SK-N-SH treated with all-trans-retinoic acid at 6 μM for 48 hours (cell line): ENCODE results near the gene MEX3A.

Source experiments
- ATAC-seq: fragments of 200-7000 bp; cut with Tn5 transposase; 3 replicates; pipeline ENCODE4 v1.9.1; 2020; ENCODE audit warnings: mild to moderate bottlenecking, moderate library complexity
- ARNTL ChIP-seq: fragments of 450-650 bp; formaldehyde crosslinking; IDR thresholded peaks from 2 replicates; pipeline ENCODE4 v1.5.0; 2020; ENCODE audit warnings: low read depth, mild to moderate bottlenecking, moderate library complexity, borderline replicate concordance
- BACH2 ChIP-seq: fragments of 250-450 bp; sonication (Bioruptor Pico); IDR thresholded peaks from 2 replicates; pipeline ENCODE4 v1.9.0; 2021; ENCODE audit warnings: mild to moderate bottlenecking, borderline replicate concordance
- CREB5 ChIP-seq: fragments of 250-450 bp; sonication (Bioruptor Pico); IDR thresholded peaks from 2 replicates; pipeline ENCODE4 v1.5.1; 2020; ENCODE audit warnings: low read depth, mild to moderate bottlenecking, moderate library complexity
- ESRRG ChIP-seq: fragments of 250-450 bp; sonication (Bioruptor Pico); IDR thresholded peaks from 2 replicates; pipeline ENCODE4 v1.6.1; 2021; ENCODE audit warnings: mild to moderate bottlenecking
- GLIS3 ChIP-seq: fragments of 250-450 bp; sonication (Bioruptor Pico); IDR thresholded peaks from 2 replicates; pipeline ENCODE4 v1.5.0; 2020; ENCODE audit warnings: mild to moderate bottlenecking, moderate library complexity
- ISL1 ChIP-seq: fragments of 250-450 bp; sonication (Bioruptor Pico); IDR thresholded peaks from 2 replicates; pipeline ENCODE4 v2.1.2; 2022; ENCODE audit warnings: mild to moderate bottlenecking, moderate library complexity
- OSR1 ChIP-seq: fragments of 250-450 bp; sonication (Bioruptor Pico); IDR thresholded peaks from 2 replicates; pipeline ENCODE4 v1.8.0; 2022; ENCODE audit warnings: moderate library complexity, mild to moderate bottlenecking, inconsistent platforms
- PPARA ChIP-seq: fragments of 250-450 bp; sonication (Bioruptor Pico); IDR thresholded peaks from 2 replicates; pipeline ENCODE4 v1.5.0; 2020; ENCODE audit warnings: mild to moderate bottlenecking, borderline replicate concordance
- RARB ChIP-seq: fragments of 250-450 bp; sonication (Bioruptor Pico); IDR thresholded peaks from 2 replicates; pipeline ENCODE4 v1.8.0; 2021; ENCODE audit warnings: mild to moderate bottlenecking, moderate library complexity
- TCF4 ChIP-seq: fragments of 250-450 bp; sonication (Bioruptor Pico); IDR thresholded peaks from 2 replicates; pipeline ENCODE4 v1.8.0; 2021; ENCODE audit warnings: mild to moderate bottlenecking, moderate library complexity, borderline replicate concordance
- TOX ChIP-seq: fragments of 250-450 bp; sonication (Bioruptor Pico); IDR thresholded peaks from 2 replicates; pipeline ENCODE4 v1.8.0; 2021; ENCODE audit warnings: mild to moderate bottlenecking, moderate library complexity, borderline replicate concordance
- ZC3H10 ChIP-seq: fragments of 250-450 bp; sonication (Bioruptor Pico); IDR thresholded peaks from 2 replicates; pipeline ENCODE4 v1.5.1; 2021; ENCODE audit warnings: mild to moderate bottlenecking, moderate library complexity
- ZFP3 ChIP-seq: fragments of 250-450 bp; sonication (Bioruptor Pico); IDR thresholded peaks from 2 replicates; pipeline ENCODE4 v1.5.0; 2020; ENCODE audit warnings: mild to moderate bottlenecking, moderate library complexity
- ZFP30 ChIP-seq: fragments of 450-650 bp; formaldehyde crosslinking; IDR thresholded peaks from 2 replicates; pipeline ENCODE4 v1.5.0; 2022; ENCODE audit warnings: mild to moderate bottlenecking, moderate library complexity
- ZNF70 ChIP-seq: fragments of 450-650 bp; formaldehyde crosslinking; IDR thresholded peaks from 2 replicates; pipeline ENCODE4 v1.5.0; 2020; ENCODE audit warnings: mild to moderate bottlenecking, moderate library complexity
- ZNF8 ChIP-seq: fragments of 450-650 bp; formaldehyde crosslinking; IDR thresholded peaks from 2 replicates; pipeline ENCODE4 v1.5.0; 2020; ENCODE audit warnings: mild to moderate bottlenecking, moderate library complexity
- TF ChIP-seq, protein P1 (sequence below): fragments of 250-450 bp; sonication (Bioruptor Pico); IDR thresholded peaks from 2 replicates; pipeline ENCODE4 v1.5.0; 2020; ENCODE audit warnings: mild to moderate bottlenecking, moderate library complexity
- TF ChIP-seq, protein P2 (sequence below): fragments of 250-450 bp; sonication (Bioruptor Pico); IDR thresholded peaks from 2 replicates; pipeline ENCODE4 v1.5.1; 2021; ENCODE audit warnings: mild to moderate bottlenecking, moderate library complexity

MEX3A gene

DNA sequence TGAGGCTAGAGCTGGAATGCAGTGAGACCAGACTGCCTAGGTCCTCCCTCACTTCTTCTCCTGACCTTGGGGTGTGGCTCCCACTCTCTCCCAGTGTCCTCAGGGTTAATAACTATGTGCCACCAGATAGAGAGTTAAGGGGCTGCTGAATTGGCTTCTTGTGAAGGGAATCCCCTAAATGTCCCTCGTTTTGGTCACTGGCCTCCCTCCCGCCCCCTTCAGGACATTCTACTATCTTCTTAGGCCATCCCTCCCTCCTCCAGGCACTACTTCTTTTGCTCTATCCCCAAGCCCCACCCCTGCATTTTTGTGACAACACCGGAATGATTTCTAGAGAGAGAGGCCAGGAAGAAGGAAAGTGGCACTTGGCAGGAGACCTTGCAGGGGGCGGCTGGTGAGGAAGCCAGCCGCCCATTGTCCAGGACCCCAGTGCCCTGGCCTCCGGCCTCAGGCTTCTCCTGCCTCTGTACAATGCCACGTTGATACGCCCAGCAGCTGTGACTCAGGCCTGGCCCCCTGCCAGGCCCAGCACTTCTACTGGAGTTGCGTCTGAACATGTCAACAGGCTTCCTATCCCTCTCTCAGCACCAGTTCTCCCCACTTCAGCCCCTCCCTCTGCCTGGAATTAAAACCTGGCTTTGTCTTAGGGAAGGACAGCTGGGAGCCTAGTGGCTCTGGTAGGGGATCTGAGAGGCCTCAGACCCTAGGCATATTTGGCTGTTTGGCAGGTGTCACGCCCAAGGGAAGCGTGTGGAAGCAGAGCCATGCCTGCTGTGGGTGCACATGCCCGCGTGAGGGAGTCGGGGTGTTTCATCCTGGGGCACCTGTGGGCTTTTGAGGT lies 41.3 kb upstream of the MEX3A start (continued):
- TF ChIP-seq, protein P1, sequence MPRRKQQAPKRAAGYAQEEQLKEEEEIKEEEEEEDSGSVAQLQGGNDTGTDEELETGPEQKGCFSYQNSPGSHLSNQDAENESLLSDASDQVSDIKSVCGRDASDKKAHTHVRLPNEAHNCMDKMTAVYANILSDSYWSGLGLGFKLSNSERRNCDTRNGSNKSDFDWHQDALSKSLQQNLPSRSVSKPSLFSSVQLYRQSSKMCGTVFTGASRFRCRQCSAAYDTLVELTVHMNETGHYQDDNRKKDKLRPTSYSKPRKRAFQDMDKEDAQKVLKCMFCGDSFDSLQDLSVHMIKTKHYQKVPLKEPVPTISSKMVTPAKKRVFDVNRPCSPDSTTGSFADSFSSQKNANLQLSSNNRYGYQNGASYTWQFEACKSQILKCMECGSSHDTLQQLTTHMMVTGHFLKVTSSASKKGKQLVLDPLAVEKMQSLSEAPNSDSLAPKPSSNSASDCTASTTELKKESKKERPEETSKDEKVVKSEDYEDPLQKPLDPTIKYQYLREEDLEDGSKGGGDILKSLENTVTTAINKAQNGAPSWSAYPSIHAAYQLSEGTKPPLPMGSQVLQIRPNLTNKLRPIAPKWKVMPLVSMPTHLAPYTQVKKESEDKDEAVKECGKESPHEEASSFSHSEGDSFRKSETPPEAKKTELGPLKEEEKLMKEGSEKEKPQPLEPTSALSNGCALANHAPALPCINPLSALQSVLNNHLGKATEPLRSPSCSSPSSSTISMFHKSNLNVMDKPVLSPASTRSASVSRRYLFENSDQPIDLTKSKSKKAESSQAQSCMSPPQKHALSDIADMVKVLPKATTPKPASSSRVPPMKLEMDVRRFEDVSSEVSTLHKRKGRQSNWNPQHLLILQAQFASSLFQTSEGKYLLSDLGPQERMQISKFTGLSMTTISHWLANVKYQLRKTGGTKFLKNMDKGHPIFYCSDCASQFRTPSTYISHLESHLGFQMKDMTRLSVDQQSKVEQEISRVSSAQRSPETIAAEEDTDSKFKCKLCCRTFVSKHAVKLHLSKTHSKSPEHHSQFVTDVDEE: peak; percentile 19; the same call in 1 of the 2 replicates
- TF ChIP-seq ESRRG (CRISPR knock-in tag) (no peak), ZNF8 (CRISPR knock-in tag) (no peak), GLIS3 (CRISPR knock-in tag) (no peak), CREB5 (CRISPR knock-in tag) (no peak), ZFP30 (no peak), BACH2 (no peak; the same call in 1 of the 2 replicates), ZC3H10 (CRISPR knock-in tag) (peak; percentile 52; the same call in 1 of the 2 replicates), TOX (CRISPR knock-in tag) (peak; percentile 55; the same call in 1 of the 2 replicates), PPARA (CRISPR knock-in tag) (no peak), ZFP3 (CRISPR knock-in tag) (peak; percentile 74)
- TF ChIP-seq, protein P2, sequence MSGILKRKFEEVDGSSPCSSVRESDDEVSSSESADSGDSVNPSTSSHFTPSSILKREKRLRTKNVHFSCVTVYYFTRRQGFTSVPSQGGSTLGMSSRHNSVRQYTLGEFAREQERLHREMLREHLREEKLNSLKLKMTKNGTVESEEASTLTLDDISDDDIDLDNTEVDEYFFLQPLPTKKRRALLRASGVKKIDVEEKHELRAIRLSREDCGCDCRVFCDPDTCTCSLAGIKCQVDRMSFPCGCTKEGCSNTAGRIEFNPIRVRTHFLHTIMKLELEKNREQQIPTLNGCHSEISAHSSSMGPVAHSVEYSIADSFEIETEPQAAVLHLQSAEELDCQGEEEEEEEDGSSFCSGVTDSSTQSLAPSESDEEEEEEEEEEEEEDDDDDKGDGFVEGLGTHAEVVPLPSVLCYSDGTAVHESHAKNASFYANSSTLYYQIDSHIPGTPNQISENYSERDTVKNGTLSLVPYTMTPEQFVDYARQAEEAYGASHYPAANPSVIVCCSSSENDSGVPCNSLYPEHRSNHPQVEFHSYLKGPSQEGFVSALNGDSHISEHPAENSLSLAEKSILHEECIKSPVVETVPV (CRISPR knock-in tag): no peak

- peak; percentile 2 for ATAC-seq
These were observed 40.5 kb upstream of the MEX3A start for GRCh38 chr1:156122519-156123355.

DNA sequence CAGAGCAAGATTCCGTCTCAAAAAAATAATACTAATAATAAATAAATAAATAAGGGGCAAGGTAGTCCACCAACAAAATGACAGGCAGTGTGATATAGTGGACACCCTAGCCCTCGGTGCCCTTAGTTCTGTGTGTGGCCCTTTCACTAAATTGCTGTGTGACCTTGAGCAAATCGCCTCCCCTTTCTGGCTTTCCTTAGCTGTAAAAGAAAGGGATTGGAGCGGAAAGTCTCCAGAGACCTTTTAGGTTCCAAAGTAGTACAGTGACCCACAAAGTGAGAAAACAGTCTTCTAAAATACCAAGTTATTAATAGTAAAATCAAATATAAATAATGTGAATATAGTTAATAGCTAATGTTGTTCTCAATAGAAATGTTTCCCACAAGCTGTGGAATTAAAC lies 39.8 kb upstream of the MEX3A start:
- ATAC-seq: no peak
- TF ChIP-seq, protein P1: no peak
- TF ChIP-seq ZC3H10 (CRISPR knock-in tag): peak; percentile 13; the same call in 1 of the 2 replicates

More at GRCh38 chr1:156122519-156123355, 40.5 kb upstream of the MEX3A start:
- TF ChIP-seq ZFP3 (CRISPR knock-in tag): peak; percentile 6
- no peak for TF ChIP-seq TOX (CRISPR knock-in tag)
- TF ChIP-seq ZC3H10 (CRISPR knock-in tag): 0 out of 2 replicates have a peak, but pooled peaks have one; percentile 42
- no peak for TF ChIP-seq GLIS3 (CRISPR knock-in tag)
- TF ChIP-seq RARB (CRISPR knock-in tag): 0 out of 2 replicates have a peak, but pooled peaks have one; percentile 9
- peak; percentile 51; the same call in 1 of the 2 replicates for TF ChIP-seq OSR1
- TF ChIP-seq, all 23 proteins: peak for 4

DNA sequence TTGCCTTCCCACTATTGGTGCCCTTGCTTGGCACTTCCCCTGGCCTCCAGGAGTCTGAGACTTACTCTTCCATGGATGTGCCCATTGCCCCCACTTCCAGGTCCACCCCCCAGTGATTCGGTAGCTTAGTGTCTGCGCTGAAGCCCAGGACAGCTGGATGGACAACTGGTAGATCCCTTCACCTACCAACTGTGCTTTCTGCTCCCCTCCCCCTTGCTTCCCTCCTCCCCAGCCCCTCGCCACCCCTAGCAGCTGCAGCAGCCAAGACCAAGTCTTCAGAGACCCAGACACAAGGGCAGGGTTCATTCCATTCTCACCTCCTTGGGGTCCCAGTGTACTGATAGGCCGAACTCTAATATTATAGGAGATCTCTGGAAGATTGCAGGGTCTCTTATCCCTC lies 39.2 kb upstream of the MEX3A start:
- ATAC-seq: no peak
- no peak for TF ChIP-seq ZFP30
- TF ChIP-seq OSR1: no peak
- no peak for TF ChIP-seq ISL1 (CRISPR knock-in tag)
- no peak for TF ChIP-seq PPARA (CRISPR knock-in tag)
- TF ChIP-seq, protein P1: no peak
- no peak for TF ChIP-seq ZNF8 (CRISPR knock-in tag)
- no peak for TF ChIP-seq ZFP3 (CRISPR knock-in tag)
- no peak for TF ChIP-seq TCF4 (CRISPR knock-in tag)
- no peak for TF ChIP-seq CREB5 (CRISPR knock-in tag)
- TF ChIP-seq ARNTL: no peak
- no peak for TF ChIP-seq ZNF70 (CRISPR knock-in tag)
- no peak for TF ChIP-seq RARB (CRISPR knock-in tag)
